GM19238 (cell line): ENCODE data around the gene ADAM15.

Source experiments
- DNase-seq: peaks from one replicate; pipeline ENCODE4 v3.0.0; 2011; ENCODE audit warnings: low spot score; ENCODE audit not compliant: insufficient read length

The ADAM15 gene

DNA sequence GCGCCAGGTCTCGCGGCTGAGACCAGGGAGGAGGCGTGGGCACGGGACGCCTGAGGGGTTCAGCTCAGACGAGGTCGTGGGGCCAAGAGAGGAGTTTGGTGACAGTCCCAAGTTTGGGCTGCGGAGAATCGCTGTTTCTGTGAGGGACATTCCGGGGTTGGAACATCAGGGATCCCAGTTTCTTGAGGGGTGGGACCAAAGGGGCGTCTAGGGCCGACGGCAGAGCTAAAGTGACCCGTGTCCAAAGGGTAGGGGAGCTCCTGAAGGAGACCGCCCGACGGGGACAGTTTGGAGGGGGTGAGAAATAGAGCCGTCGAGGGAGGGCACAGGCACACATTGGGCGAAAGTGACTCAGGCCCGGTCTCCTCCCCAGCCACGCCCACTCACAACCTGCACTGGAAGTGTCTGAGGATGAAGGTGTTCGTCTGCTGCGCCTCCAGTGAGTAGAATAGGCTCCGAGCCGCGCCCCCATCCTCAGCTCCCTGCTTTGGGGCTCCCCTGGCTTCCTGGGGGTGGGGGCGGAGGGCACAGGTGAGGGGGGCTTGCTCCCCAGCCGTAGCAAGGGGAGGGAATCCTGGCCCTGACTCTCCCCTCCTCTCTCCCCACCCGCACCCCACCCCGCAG lies 34.5 kb downstream of the ADAM15 start:
- DNase-seq: no peak

DNA sequence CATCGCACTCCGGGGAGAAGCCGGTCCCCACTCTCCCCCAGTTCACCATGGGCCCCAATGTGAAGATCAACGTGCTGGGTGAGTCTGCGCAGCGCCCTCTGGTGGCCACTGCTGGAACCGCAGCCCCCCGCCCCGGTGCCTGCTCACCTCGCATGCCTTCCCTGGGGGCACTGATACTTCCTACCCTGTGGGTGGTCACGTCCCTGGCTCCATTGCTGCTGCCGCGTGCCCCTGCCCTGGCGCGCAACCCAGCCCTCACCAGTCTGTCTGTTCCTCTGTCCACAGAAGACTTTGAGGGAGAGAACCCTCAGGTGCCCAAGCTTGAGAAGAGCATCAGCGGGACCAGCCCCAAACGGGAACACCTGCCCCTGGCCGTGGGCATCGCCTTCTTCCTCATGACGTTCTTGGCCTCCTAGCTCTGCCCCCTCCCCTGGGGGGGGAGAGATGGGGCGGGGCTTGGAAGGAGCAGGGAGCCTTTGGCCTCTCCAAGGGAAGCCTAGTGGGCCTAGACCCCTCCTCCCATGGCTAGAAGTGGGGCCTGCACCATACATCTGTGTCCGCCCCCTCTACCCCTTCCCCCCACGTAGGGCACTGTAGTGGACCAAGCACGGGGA lies 35.1 kb downstream of the ADAM15 start:
- DNase-seq: peak; percentile 71

DNA sequence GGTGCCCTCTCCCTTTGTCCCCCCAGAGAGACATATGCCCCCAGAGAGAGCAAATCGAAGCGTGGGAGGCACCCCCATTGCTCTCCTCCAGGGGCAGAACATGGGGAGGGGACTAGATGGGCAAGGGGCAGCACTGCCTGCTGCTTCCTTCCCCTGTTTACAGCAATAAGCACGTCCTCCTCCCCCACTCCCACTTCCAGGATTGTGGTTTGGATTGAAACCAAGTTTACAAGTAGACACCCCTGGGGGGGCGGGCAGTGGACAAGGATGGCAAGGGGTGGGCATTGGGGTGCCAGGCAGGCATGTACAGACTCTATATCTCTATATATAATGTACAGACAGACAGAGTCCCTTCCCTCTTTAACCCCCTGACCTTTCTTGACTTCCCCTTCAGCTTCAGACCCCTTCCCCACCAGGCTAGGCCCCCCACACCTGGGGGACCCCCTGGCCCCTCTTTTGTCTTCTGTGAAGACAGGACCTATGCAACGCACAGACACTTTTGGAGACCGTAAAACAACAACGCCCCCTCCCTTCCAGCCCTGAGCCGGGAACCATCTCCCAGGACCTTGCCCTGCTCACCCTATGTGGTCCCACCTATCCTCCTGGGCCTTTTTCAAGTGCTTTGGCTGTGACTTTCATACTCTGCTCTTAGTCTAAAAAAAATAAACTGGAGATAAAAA lies 35.9 kb downstream of the ADAM15 start:
- DNase-seq: no peak

DNA sequence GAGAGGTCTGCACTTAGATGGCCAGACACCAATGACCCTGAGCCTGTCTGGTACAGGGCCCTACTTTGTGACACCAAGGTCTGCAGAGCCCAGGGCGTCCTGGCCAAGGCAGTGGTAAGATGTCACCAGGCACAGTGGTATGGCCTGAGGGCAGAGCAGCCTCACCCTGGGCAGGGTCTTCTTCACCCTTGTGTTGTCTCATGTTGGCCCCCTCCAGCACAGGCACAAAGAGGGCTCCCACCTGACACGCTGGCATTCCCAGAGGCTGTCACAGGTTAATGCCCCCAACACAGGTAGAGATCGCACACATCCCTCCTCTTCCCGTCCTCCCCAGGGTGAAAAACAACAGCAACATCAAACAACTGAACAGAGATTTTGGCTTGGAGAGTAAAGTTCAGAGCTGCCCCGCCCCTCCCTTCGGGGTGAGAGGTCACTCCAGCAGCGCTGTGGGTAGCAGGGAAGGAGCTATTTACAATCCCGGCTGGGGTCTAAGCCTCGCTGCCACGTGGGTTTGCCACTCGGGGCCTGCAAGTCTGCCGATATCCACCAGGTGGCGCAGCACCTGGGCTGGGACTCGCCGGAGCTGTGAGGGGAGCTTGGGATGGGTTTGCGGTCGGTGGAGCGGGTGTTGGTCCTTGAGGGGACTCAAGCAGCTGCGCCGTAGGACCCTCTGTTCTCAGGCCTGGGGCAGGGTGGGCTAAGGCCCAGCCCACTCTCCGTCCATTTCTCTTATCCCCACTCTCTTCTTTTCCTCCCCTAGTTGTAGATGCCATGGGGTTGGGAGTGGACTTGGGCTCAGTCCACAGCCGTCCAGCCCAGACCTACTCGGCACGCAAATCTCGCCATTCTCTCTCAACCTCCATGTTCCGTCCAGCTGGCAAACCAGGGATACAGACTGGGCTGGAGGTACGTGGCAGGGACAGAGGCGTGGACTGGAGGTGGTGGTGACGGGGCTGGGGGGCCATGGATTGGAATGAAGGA lies 40.2 kb downstream of the ADAM15 start:
- peak; percentile 68 for DNase-seq

DNA sequence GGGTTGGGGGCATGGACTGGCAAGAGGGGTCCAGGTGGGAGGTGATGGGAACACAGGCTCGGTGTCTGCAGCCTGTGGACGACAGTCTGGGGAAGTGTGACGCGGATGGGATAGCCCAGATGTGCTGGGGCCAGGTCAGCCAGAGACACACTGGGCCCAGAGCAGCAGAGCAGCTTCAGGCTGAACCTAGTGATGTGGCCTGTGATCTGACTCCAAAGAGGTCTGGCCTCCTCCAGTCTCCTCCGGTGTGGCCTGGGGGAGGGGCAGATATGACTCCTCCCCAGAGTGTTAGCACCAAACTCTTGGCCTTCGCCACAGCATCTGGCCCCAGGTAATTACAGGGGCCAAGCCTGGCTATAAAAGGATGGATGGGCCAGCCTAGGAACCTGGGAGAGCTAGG lies 41.0 kb downstream of the ADAM15 start:
- no peak for DNase-seq

GRCh38 chr1:155092641-155093040 lies 41.5 kb downstream of the ADAM15 start:
- DNase-seq: no peak

GRCh38 chr1:155093911-155094621 lies 43.0 kb downstream of the ADAM15 start:
- DNase-seq: no peak

DNA sequence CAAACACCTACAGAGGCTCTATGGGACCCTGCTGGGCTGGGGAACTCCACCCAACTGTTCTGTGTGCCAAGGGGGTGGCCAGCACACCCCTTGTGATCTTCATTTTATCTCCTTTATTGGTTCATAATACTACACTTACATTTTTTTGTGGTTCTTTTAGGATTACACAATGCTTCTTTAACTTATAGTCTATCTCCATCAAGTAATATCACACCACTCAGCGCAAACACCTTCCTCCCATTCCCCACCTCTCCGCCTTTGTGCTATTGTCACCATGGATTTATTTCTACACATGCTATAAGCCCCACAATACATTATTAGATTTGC lies 43.5 kb downstream of the ADAM15 start:
- no peak for DNase-seq

GRCh38 chr1:155099331-155099730 lies 48.2 kb downstream of the ADAM15 start:
- DNase-seq: no peak

GRCh38 chr1:155103325-155103724 lies 52.2 kb downstream of the ADAM15 start:
- no peak for DNase-seq

DNA sequence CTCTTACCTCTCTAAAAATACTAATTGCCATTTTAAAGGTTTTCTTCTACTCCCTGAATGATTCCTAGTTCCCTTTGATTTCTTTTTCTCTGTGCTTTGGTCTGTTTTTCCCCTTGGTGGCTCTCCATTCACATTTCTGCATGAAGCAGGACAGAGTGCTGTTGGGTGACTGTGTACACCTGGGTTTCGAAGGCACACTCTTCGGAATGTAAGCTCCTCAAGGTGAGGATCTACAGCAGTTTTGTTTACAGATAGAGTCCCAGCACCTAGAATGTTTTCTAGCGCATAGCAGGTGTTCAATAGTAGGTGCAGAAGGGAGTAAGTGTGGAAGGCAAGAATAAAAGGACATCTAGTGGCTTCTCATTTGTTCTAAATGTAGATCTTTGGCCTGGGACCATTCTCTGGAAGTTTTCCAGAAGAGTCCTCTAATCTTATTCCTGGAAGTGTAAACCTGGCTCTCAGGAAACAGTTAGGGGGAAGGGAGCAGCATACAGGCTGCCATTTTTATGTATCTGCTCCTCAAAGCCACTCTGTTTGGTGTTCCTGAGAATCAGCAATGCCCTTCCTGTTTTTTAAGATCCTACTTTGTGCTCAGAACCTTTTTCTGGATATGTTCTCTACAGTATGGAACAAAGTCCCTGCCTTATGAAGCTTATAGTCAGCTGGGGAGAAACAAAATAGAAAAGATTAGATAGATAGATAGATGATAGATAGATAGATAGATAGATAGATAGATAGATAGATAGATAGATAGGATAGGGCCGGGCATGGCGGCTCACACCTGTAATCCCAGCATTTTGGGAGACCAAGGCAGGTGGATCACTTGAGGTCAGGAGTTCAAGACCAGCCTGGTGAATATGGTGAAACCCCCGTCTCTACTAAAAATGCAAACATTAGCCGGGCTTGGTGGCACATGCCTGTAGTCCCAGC lies 53.8 kb downstream of the ADAM15 start:
- DNase-seq: no peak

DNA sequence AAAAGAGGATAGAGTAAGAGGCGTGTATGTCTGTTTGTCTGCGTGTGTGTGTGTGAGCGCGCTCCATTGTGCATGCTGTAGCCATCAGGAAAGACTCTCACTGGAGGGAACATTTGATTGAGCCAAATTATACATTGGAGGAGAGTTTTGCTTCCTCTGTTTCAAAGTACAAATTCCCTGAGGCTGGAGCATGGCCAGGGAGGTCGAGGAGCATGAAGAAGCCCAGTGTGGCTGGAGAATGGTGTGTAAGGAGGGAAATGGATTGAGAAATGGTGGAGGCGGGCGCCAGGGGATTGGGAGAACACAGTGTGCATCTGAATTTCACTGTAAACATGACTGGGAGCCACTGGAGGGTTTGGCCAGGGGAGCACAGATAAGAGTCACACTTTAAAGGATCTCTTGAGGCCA lies 54.5 kb downstream of the ADAM15 start:
- no peak for DNase-seq

DNA sequence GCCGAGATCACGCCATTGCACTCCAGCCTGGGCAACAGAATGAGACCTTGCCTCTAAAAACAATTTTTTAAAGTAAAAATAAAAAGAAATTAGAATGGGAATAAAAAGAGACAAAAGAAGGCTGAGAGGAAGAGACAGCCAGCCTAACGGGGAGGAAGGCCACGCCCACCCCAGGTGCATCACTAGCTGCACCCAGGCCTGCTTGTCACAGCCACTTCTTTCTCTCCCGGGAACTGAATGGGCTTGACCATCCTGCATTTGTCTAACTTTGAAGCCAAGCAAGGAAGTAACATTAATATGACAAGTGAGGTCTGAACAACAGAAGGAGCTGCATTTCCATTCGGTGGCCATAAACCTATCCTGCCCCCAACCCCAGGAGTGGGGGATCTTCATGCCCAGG lies 55.7 kb downstream of the ADAM15 start:
- DNase-seq: no peak

DNA sequence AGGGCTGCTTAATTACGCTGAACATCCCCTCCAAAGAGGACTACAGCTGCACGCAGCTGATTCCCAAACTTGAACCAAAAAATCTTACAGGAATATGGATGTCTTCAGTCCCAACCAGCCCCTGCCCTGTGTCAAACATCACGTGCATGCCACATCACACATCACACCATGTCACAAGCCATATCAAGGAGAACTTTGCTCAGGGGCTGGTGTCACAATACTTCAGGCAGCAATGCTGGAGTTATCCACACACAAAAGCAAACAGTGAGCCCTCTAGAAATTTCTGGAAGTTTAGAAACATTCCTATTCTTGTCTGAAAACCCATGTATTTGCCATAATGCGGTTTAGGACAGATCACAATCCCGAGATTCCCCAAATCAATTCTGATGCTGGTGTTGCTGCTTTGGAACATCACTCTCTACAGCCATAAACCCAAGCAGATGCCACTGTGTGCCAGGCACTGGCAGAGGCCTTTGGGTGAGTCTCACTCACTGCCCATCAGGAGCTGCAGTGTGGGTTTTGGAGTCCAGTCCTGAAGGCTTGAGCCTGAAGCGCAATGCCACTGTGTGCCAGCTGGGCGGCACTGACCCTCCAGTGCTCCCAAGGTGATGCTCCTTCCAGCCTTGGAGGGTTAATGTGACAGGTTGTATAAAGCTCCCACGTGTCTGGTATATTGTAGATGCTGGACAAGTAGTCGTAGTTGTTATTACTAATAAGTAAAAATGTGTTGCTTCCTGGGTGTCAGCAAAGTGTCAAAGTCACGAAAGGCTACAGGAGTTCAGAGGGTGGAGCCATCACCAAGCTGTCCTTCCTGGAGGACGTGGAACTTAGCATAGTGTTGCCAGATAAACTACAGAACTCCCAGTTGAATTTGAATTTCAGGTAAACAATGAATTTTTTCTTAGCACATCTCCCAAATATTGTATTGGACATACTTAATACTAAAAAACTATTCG lies 56.5 kb downstream of the ADAM15 start:
- no peak for DNase-seq

DNA sequence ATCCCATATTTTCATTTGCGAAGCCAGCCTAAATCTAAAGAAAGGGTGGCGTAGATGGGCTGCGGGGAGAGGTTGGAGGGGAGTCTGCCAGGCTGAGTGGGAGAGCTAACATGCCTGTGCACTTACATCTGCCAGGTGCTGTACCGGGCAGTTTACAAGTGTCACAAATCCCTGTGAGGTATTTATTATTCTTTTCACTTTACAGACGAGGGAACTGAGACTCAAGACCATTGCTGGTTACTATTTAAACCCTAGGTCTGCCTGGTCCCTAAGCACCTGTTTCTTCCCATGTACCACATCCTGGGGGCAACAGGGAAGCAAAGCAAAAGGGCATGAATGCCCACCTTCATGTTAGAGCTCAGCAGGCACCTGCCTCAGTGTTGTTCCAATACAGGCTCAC lies 57.2 kb downstream of the ADAM15 start:
- no peak for DNase-seq

DNA sequence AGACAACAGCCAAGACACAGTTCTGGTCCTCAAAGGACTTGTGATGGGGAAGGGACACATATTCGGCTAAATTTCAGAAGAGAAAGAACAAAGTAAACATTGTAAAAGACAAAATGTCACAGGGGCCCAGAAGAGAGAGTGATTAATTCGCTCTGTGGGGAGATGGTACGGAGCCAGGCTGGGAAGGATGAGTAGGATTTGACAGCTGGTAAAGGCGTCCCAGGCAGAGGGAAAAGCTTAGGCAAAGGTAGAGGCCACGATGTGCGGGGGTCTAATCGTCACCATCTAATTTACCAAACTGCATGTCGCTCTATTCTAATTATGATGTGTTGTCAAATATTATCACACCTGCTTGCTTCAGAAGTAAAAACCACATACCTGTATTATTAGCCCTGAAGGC lies 59.3 kb downstream of the ADAM15 start:
- no peak for DNase-seq

DNA sequence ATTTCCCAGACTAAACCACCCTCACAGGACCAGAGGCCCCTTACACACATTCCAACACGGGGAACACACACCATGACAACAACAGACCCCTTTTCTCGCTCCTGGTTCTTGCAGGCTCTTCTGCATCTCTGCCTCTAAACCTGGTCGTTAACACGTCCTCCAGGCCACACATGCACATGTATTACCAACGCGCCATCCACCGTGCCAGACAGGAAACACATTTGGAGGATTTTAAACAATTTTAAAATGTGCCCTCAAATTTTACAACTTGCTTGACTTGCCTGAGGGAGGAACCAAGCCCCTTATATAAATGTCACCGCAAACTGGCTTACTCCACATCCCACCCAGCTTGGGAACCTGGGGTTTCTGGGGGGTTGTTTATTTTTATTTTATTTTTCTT lies 59.7 kb downstream of the ADAM15 start:
- DNase-seq: no peak
